DOHH2 (cell line): ENCODE measurements around the gene HNF4A.

ENCODE experiments used
- H3F3A ChIP-seq: fragments of 200-600 bp; sonication (generic), shearing (Covaris generic); 2 replicates; pipeline ENCODE4 v1.6.0; 2016; ENCODE audit warnings: antibody characterized with exemption, mild to moderate bottlenecking; ENCODE audit not compliant: control insufficient read depth, insufficient read depth
- H3K27ac ChIP-seq: fragments of 200-600 bp; sonication (generic); 2 replicates; pipeline ENCODE4 v1.5.1; 2014; ENCODE audit warnings: low read depth, mild to moderate bottlenecking, low read length, moderate library complexity
- H3K27me3 ChIP-seq: fragments of 200-600 bp; sonication (generic); 2 replicates; pipeline ENCODE4 v1.6.1; 2014; ENCODE audit warnings: mild to moderate bottlenecking, low read length, mixed read lengths; ENCODE audit not compliant: control insufficient read depth
- H3K36me3 ChIP-seq: fragments of 200-600 bp; sonication (generic); 2 replicates; pipeline ENCODE4 v1.6.1; 2014; ENCODE audit warnings: mild to moderate bottlenecking, low read length, moderate library complexity, mixed read lengths; ENCODE audit not compliant: control insufficient read depth
- H3K4me1 ChIP-seq: fragments of 200-600 bp; sonication (generic); 2 replicates; pipeline ENCODE4 v1.6.1; 2014; ENCODE audit warnings: mild to moderate bottlenecking, low read length, mixed read lengths; ENCODE audit not compliant: control insufficient read depth
- H3K4me2 ChIP-seq: fragments of 200-600 bp; sonication (generic); 2 replicates; pipeline ENCODE4 v1.6.0; 2014; ENCODE audit warnings: mild to moderate bottlenecking, low read length, moderate library complexity
- H3K4me3 ChIP-seq: fragments of 200-600 bp; sonication (generic); 2 replicates; pipeline ENCODE4 v1.5.1; 2014; ENCODE audit warnings: mild to moderate bottlenecking, low read length, mixed read lengths
- H3K79me2 ChIP-seq: fragments of 200-600 bp; sonication (generic); 2 replicates; pipeline ENCODE4 v1.6.1; 2014; ENCODE audit warnings: mild to moderate bottlenecking, low read length, mixed read lengths; ENCODE audit not compliant: control insufficient read depth
- H3K9me2 ChIP-seq: fragments of 200-600 bp; sonication (generic); replicated peaks from 2 replicates; pipeline ENCODE4 v1.6.1; 2014; ENCODE audit warnings: mild to moderate bottlenecking, low read length, mixed read lengths; ENCODE audit not compliant: control insufficient read depth
- H3K9me3 ChIP-seq: fragments of 200-600 bp; sonication (generic); 2 replicates; pipeline ENCODE4 v1.6.1; 2014; ENCODE audit warnings: antibody characterized with exemption, low read length, mixed read lengths; ENCODE audit not compliant: control insufficient read depth, insufficient read depth
- H4K20me1 ChIP-seq: fragments of 200-600 bp; sonication (generic); 2 replicates; pipeline ENCODE4 v1.6.0; 2014; ENCODE audit warnings: low read depth, mild to moderate bottlenecking, antibody characterized with exemption, low read length, moderate library complexity; ENCODE audit not compliant: control insufficient read depth, insufficient read depth
- CTCF ChIP-seq: fragments of 200-600 bp; sonication (generic); IDR thresholded peaks from one replicate; pipeline ENCODE4 v1.5.1; 2014; ENCODE audit warnings: antibody characterized with exemption, mild to moderate bottlenecking, low read depth, low read length; ENCODE audit not compliant: poor library complexity, severe bottlenecking
- EZH2phosphoT487 ChIP-seq: fragments of 200-600 bp; sonication (generic); IDR thresholded peaks from 2 replicates; pipeline ENCODE4 v1.6.1; 2017; ENCODE audit warnings: borderline replicate concordance, mild to moderate bottlenecking, antibody characterized with exemption, low read length, moderate library complexity, mixed read lengths

Gene HNF4A

GRCh38 chr20:44420497-44420896 is 65.0 kb downstream of the HNF4A start:
- Histone ChIP-seq H3K4me1 (no peaks in the 10 kb centered on the region), H3F3A (no peaks in the 10 kb centered on the region), H3K27ac (no peak overlapping the region), H4K20me1 (no peaks in the 10 kb centered on the region), H3K9me3 (no peaks in the 10 kb centered on the region), H3K4me2 (no peak overlapping the region), H3K27me3 (peaks cover 3% of the 10 kb centered on the region; the same call in 1 of the 2 replicates), H3K4me3 (no peak overlapping the region), H3K36me3 (no peaks in the 10 kb centered on the region), H3K9me2 (no peaks in the 10 kb centered on the region), H3K79me2 (no peaks in the 10 kb centered on the region)
- no peak for TF ChIP-seq EZH2phosphoT487
- TF ChIP-seq CTCF, result no peak

- Histone ChIP-seq H3K36me3 (no peaks in the 10 kb centered on the region), H3K4me2 (no peak overlapping the region), H3K4me3 (no peak overlapping the region), H3K79me2 (no peaks in the 10 kb centered on the region), H3K27ac (no peak overlapping the region), H3K27me3 (peaks cover 3% of the 10 kb centered on the region; the same call in 1 of the 2 replicates), H4K20me1 (no peaks in the 10 kb centered on the region), H3F3A (no peaks in the 10 kb centered on the region), H3K9me3 (no peaks in the 10 kb centered on the region), H3K9me2 (no peaks in the 10 kb centered on the region), H3K4me1 (no peaks in the 10 kb centered on the region)
- TF ChIP-seq CTCF, result no peak
- no peak for TF ChIP-seq EZH2phosphoT487
Observed at GRCh38 chr20:44422083-44422482, 66.6 kb downstream of the HNF4A start.

GRCh38 chr20:44423480-44423879 is 68.0 kb downstream of the HNF4A start:
- H3K4me3 ChIP-seq, result no peak overlapping the region
- H3K4me1 ChIP-seq, result no peaks in the 10 kb centered on the region
- no peaks in the 10 kb centered on the region for H3K36me3 ChIP-seq
- no peaks in the 10 kb centered on the region for H3F3A ChIP-seq
- no peak for TF ChIP-seq EZH2phosphoT487
- no peak for TF ChIP-seq CTCF
- H3K4me2 ChIP-seq, result no peak overlapping the region
- H3K27me3 ChIP-seq, result 0 out of 2 replicates have a peak, but pooled peaks cover 3% of the 10 kb centered on the region
- H3K27ac ChIP-seq, result no peak overlapping the region
- H3K79me2 ChIP-seq, result no peaks in the 10 kb centered on the region
- H3K9me3 ChIP-seq, result no peaks in the 10 kb centered on the region
- no peaks in the 10 kb centered on the region for H3K9me2 ChIP-seq
- no peaks in the 10 kb centered on the region for H4K20me1 ChIP-seq

- Histone ChIP-seq H3K9me3 (no peaks in the 10 kb centered on the region), H3K9me2 (no peaks in the 10 kb centered on the region), H3K4me1 (no peaks in the 10 kb centered on the region), H3K4me3 (no peak overlapping the region), H3K4me2 (no peak overlapping the region), H3F3A (no peaks in the 10 kb centered on the region), H3K27ac (no peak overlapping the region), H4K20me1 (no peaks in the 10 kb centered on the region), H3K36me3 (no peaks in the 10 kb centered on the region), H3K27me3 (0 out of 2 replicates have a peak, but pooled peaks cover 3% of the 10 kb centered on the region), H3K79me2 (no peaks in the 10 kb centered on the region)
- TF ChIP-seq EZH2phosphoT487 (no peak), CTCF (no peak)
Observed at GRCh38 chr20:44424039-44424495, 68.6 kb downstream of the HNF4A start.
